Measurements from ENCODE around the gene HIF1A. TPM values are rescaled to one million over a fixed set of nuclear protein-coding genes. Genes with fewer than 3 reads are reported as not detected.
A peak's percentile ranks its signal among the peaks of the same experiment; 100 is the strongest.
"Not testable (repeated sequence)": the region's sequence is repeated elsewhere in the genome, so short reads cannot be mapped to it uniquely, and the experiment has no call there.

HIF1A gene
- 242 TPM for total RNA-seq

DNA sequence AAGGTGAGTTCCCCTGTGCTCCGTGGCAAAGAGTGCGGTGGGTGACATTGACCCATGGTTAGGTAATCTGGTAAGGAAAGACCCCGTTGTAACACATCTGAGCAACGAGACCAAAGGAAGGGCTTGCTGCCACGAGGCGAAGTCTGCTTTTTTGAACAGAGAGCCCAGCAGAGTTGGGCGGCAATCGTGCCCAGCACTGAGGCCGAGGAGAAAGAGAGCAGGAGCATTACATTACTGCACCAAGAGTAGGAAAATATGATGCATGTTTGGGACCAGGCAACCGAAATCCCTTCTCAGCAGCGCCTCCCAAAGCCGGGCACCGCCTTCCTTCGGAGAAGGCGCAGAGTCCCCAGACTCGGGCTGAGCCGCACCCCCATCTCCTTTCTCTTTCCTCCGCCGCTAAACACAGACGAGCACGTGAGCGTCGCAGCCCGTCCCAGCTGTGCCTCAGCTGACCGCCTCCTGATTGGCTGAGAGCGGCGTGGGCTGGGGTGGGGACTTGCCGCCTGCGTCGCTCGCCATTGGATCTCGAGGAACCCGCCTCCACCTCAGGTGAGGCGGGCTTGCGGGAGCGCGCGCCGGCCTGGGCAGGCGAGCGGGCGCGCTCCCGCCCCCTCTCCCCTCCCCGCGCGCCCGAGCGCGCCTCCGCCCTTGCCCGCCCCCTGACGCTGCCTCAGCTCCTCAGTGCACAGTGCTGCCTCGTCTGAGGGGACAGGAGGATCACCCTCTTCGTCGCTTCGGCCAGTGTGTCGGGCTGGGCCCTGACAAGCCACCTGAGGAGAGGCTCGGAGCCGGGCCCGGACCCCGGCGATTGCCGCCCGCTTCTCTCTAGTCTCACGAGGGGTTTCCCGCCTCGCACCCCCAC, at the start of gene HIF1A:
Gene HIF1A (plus strand): TSS at position 684 of the 865 bp plus-strand sequence. CDS start 292 bp downstream, outside the sequence.
- peak; percentile 98 for DNase-seq (ENCODE audit: low spot score)

DNA sequence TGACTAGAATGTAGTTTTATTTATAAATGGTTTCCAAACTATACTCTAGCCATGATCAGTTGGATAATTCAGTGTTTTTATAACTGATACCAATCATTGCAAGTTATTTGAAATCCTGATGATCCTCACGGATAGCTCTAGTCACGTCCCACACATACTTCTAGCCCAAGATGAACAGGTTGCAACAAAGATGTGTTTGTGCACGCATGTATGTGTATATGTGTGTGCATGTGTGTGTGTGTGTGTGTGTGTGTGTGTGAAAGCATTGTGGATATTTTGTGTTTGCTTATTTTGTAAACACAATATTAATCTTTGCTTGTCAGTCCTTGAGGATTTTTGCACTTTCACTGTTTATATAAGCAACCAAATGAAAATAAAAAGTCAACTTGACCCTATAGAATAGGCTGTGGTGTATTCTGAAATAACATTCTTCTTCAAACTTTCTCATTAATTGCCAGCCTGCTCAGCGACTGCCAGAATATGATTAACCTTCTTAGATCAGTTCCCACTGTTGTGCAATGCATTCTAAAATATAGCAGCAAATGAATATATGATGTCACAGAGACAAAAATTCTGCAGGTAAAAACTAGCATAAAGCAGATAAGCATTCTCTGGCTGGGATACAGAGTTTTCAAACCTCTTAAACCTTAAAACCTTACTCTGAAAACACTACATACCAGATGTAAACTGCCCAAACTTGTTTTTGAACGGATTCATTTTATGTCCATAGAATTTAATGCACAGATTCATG, 48.8 kb upstream of the HIF1A start:
- DNase-seq (ENCODE audit: low spot score) = no peak

DNA sequence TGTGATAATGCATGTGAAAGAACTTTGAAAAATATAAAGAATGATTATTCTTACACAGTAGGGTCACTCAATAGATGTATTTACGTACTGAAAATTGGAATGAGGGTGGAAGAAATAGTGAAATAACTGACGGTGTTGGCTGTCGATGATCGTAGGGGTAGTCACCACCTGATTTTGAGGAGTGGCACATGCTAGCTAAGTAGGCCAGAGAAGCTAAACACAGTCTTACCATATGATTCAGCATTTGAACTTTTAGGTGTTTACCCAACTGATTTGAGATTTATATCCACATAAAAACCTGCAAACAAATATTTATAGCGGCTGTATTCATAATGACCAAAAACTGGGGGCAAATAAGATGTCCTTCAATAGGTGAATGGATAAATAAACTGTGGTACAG, 47.6 kb upstream of the HIF1A start:
- DNase-seq (ENCODE audit: low spot score) = no peak

- DNase-seq (ENCODE audit: low spot score) = no peak
Measured at GRCh38 chr14:61648377-61648776, 46.9 kb upstream of the HIF1A start.

- DNase-seq (ENCODE audit: low spot score) = no peak
Measured at GRCh38 chr14:61649283-61649682, 46.0 kb upstream of the HIF1A start.

- DNase-seq (ENCODE audit: low spot score) = no peak
Measured at GRCh38 chr14:61651355-61651754, 44.0 kb upstream of the HIF1A start.

DNA sequence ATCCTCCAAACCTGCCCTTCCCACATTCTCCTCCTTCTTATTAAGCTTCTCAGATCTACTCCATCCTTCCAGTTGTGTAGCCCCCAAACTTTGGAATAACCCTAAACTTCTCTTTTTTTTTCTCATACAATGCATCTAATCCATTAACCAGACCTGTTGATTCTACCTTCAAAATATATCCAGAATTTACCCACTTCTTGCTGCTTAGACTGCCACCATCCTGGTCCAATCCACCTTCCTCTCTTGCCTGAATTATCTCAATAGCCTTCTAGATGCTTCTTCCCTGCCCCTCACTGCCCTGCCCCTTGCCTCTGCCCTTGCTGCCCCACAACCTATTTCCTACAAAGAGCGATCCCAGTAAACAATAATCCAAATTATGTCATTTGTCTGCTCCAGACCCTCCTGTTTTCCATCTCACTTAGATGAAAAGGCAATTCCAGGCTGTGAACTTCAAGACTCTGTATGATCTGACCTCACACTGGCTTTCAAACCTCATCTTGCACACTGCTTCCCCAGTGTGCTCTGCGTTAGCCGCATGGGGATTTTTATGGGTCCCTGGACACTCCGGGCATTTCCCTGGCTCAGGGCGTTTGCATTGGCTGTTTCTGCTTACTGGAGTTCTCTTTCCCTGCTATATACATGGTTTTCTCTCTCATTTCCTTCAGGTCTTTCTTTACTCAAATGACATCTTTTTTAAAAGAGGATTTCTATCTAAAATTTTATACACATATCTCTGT, 42.6 kb upstream of the HIF1A start:
- no peak for DNase-seq (ENCODE audit: low spot score)

DNA sequence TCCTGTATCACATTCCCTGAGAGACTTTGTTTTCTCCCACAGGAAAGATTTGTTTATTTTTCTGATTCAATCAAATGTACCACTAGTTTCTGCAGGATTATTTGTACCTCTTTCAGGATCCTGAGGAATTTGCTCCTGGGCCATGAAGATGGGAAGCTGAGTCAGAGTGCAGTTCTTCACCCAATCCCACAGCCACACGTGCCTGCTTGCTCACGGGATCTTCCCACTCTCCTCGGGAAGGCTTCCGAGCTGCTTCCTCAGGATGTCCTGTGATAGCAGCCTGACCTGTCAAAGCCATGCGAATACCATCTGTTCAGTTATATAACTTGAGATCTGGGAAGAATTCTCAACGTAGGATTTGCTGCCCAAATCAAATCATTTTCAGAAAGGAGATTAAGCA, 41.8 kb upstream of the HIF1A start:
- DNase-seq (ENCODE audit: low spot score) = no peak

- DNase-seq (ENCODE audit: low spot score) = no peak
Measured at GRCh38 chr14:61654026-61654425, 41.3 kb upstream of the HIF1A start.

GRCh38 chr14:61655777-61656176, 39.5 kb upstream of the HIF1A start:
- DNase-seq (ENCODE audit: low spot score) = no peak

DNA sequence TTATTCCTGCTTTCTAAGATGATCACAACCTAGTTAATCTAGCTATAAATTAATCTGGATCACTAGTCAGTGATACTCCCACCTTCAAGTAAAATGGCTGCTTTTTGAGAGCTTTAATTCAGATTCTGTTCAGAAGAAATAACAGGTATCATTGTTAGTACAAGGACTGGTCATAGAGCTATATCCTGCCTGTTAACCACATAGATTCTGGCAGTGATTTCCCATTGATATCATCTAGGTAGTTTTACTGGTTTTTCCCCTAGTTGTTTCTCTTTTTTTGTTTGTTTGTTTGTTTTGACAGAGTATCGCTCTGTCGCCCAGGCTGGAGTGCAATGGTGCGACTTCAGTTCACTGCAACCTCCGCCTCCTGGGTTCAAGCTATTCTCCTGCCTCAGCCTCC, 39.0 kb upstream of the HIF1A start:
- DNase-seq (ENCODE audit: low spot score) = no peak

GRCh38 chr14:61658111-61658510, 37.2 kb upstream of the HIF1A start:
- DNase-seq (ENCODE audit: low spot score) = not testable (repeated sequence)

GRCh38 chr14:61659582-61659981, 35.7 kb upstream of the HIF1A start:
- no peak for DNase-seq (ENCODE audit: low spot score)

DNA sequence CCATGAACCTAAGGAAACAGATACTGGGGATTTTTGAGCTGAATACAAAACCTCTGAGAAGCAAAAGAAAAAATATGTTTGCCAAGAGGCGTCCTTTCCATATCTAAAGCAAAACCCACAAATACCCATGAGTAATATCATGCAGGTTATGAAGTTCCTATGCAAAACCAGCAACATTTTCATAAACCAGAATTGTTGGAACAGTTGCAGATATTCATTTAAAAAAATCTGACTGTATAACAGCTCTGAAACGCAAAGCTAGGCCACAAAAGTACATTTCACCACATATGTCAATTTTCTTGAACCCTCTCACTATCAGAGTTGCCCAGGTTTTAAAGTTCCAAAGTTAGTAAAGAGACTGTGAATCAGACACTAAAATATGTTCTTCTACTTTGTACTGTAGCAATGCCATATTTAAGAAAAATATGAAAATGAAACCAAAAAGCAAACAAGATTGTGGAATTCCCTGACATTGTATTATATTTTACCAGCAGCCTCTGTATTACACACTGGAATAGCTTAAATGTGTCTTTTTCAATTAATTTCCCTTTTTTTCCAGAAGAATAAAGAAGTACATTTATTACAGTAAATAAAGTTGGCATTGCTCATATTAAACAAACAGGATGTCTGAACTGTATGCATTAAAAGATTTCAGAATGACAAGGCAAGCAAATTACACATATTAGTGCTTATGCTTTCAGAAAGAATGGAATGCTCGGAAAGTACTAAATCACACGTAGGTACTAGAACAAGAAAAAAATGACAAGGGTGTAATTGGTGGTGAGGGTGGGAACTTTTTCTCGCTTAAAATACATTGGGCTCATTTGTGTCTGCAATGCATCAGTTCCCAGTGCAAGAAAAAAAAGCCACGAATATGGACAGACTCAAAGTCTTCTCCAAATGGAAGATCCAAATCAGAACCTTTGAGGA, 33.6 kb upstream of the HIF1A start:
- no peak for DNase-seq (ENCODE audit: low spot score)

DNA sequence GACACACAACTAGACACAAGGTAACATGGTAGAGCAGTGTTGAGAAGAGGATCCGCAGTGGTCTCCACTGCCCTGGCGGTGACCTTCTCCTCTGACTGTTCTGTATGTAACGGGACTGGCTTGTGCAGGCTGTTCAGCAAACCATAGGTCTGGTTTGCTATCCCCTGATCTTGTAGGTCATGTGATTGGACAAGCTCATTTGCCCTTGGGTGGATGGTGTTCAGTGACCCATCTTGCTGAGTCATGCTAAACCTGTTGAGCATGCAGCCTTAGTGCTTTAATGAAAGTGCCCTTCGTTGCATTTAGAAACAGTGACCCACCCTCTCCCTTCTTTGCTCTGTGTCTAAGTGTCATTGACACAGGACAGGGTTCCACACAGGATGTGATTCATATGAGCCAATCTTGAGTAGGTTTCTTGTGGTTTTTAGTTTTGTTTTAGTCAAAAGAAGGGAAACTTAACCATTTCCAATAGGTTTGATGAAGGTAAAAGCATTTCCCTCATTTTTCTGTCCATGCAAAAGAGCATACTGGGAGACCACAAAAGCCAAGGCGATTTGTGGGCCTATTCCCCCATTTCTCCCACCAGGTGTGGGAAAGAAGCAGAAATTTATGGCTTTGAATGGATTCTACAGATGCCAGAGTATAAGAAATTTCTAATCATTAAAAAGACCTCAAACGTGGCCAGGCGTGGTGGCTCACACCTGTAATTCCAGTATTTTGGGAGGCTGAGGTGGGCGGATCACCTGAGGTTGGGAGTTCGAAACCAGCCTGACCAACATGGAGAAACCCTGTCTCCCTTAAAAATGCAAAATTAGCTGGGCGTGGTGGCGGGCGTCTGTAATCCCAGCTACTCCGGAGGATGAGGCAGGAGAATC, 32.6 kb upstream of the HIF1A start:
- no peak for DNase-seq (ENCODE audit: low spot score)

DNA sequence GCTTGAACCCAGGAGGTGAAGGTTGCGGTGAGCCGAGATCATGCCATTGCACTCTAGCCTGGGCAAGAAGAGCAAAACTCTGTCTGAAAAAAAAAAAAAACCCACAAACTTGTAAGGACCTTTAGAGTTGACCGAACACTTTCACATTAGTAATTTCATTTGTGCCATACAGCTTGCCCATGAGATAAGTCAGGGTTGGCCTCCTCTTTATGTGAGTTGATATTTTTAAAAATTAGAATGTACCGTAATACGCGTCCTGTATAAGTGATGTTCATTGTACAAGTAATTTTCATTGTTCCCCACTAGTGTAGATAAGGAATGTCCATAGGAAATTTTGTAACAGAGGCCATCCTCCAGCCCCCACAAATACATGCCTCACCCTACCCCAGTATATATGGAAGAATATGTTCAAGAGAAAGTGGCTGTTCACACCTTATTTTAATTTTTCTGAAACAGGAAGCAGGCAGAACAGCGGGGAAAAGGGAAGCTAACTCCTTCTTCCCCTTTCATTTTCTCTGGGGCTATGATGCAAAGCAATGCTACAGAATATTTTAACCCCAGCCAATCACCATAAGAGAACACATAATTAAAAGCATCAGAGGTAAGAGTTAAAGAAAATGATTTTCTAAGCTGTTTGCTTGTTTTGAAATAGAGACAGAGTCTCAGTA, 31.9 kb upstream of the HIF1A start:
- DNase-seq (ENCODE audit: low spot score) = no peak

- no peak for DNase-seq (ENCODE audit: low spot score)
Measured at GRCh38 chr14:61668282-61668681, 27.0 kb upstream of the HIF1A start.

DNA sequence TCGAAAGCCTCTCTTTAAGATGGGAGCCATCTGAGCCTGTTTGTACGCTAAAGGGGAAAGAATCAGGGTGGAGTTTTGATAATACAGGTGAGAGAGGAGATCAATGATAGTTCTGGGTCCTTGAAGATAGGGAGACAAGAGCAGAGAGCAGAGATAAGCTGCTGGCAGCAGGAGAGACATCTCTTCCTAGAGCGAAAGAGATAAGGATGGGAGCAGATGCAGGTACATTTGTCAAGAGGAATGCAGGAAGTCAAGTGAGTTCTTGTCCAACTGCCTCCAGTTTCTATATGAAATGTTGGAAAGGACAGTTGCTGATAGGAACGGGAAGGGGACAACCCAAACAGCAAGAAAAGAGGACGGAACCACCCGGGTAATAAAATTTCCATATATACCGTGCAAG, 24.7 kb upstream of the HIF1A start:
- DNase-seq (ENCODE audit: low spot score) = no peak

DNA sequence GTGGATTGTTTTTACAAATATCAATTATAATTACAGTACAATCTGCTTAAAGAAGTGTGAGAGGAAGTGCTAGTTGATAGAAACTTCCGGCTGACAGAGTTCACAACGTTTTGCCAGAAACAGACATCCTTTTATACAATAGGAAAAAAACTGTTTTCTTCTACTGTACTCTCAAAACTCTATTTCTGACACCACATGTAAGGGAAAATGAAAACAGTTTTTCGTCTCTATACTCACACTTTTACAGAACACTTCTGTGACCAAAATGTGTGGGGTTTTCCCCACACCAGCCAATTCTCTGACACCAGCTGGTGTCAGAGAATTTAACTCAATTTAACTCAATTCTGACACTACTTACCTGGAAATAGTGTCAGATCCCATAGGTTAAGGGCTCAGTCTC, 24.2 kb upstream of the HIF1A start:
- no peak for DNase-seq (ENCODE audit: low spot score)

- no peak for DNase-seq (ENCODE audit: low spot score)
Measured at GRCh38 chr14:61672796-61673195, 22.5 kb upstream of the HIF1A start.

All from ureter (tissue), 1 donor.